Astrocyte (in vitro differentiated cells and primary cell): ENCODE data around the gene INO80E. TPM values are rescaled to one million over a fixed set of nuclear protein-coding genes. Genes with fewer than 3 reads are reported as not detected.
A peak's percentile ranks its signal among the peaks of the same experiment; 100 is the strongest.
"Not testable (repeated sequence)": the region's sequence is repeated elsewhere in the genome, so short reads cannot be mapped to it uniquely, and the experiment has no call there.

Experiments
- DNase-seq: peaks from one replicate; pipeline ENCODE4 v3.0.0-alpha.2; 2010; ENCODE audit warnings: low read depth
- FAIRE-seq: peaks from 2 replicates; lab custom pipeline; 2011; peaks lifted over from hg19 to GRCh38; lab: Jason Lieb, UNC
- H2AFZ ChIP-seq: 2 replicates; pipeline ENCODE4 v1.6.0; 2012; ENCODE audit warnings: low read depth, low read length, inconsistent platforms
- H3K27ac ChIP-seq: 2 replicates; pipeline ENCODE4 v1.5.1; 2011; ENCODE audit warnings: low read depth, low read length, inconsistent platforms
- H3K27me3 ChIP-seq: 2 replicates; pipeline ENCODE4 v1.6.0; 2011; ENCODE audit warnings: low read length, inconsistent platforms; ENCODE audit not compliant: insufficient read depth
- H3K36me3 ChIP-seq: 2 replicates; pipeline ENCODE4 v1.5.1; 2011; ENCODE audit warnings: low read length, inconsistent platforms; ENCODE audit not compliant: insufficient read depth
- H3K4me1 ChIP-seq: 2 replicates; pipeline ENCODE4 v1.5.1; 2011; ENCODE audit warnings: low read length, inconsistent platforms; ENCODE audit not compliant: insufficient read depth
- H3K4me2 ChIP-seq: 2 replicates; pipeline ENCODE4 v1.6.0; 2012; ENCODE audit warnings: low read length, inconsistent platforms
- H3K4me3 ChIP-seq: 2 replicates; pipeline ENCODE4 v1.5.1; 2011; ENCODE audit warnings: low read depth, mild to moderate bottlenecking, low read length, inconsistent platforms; ENCODE audit not compliant: insufficient read depth
- H3K79me2 ChIP-seq: 2 replicates; pipeline ENCODE4 v1.6.0; 2012; ENCODE audit warnings: mild to moderate bottlenecking, low read length, inconsistent platforms; ENCODE audit not compliant: insufficient read depth
- H3K9ac ChIP-seq: 2 replicates; pipeline ENCODE4 v1.6.0; 2012; ENCODE audit warnings: mild to moderate bottlenecking, low read length, inconsistent platforms
- H3K9me3 ChIP-seq: 2 replicates; pipeline ENCODE4 v1.5.1; 2012; ENCODE audit warnings: low read depth, mild to moderate bottlenecking, low read length, inconsistent platforms; ENCODE audit not compliant: insufficient read depth
- H4K20me1 ChIP-seq: 2 replicates; pipeline ENCODE4 v1.6.0; 2012; ENCODE audit warnings: low read length, inconsistent platforms; ENCODE audit not compliant: insufficient read depth
- H3K27ac Mint-ChIP-seq: one replicate; pipeline ENCODE4 v1.8.0; 2021; ENCODE audit warnings: mild to moderate bottlenecking, mixed read lengths; ENCODE audit not compliant: unreplicated experiment
- H3K27me3 Mint-ChIP-seq: one replicate; pipeline ENCODE4 v1.8.0; 2021; ENCODE audit warnings: low read depth, mixed read lengths; ENCODE audit not compliant: unreplicated experiment
- H3K36me3 Mint-ChIP-seq: one replicate; pipeline ENCODE4 v1.8.0; 2021; ENCODE audit warnings: low read depth, mixed read lengths; ENCODE audit not compliant: unreplicated experiment
- H3K4me1 Mint-ChIP-seq: one replicate; pipeline ENCODE4 v1.8.0; 2021; ENCODE audit warnings: low read depth, mixed read lengths; ENCODE audit not compliant: unreplicated experiment
- H3K4me3 Mint-ChIP-seq: one replicate; pipeline ENCODE4 v1.8.0; 2021; ENCODE audit warnings: mild to moderate bottlenecking, moderate library complexity, mixed read lengths; ENCODE audit not compliant: unreplicated experiment
- H3K9me3 Mint-ChIP-seq: one replicate; pipeline ENCODE4 v1.8.0; 2021; ENCODE audit warnings: mild to moderate bottlenecking, mixed read lengths; ENCODE audit not compliant: unreplicated experiment
- EZH2 ChIP-seq: IDR thresholded peaks from 2 replicates; pipeline ENCODE4 v1.6.1; 2012; ENCODE audit warnings: mild to moderate bottlenecking, low read length, inconsistent platforms; ENCODE audit not compliant: insufficient read depth
- total RNA-seq: library from RNA; stranded (reverse); gene quantifications from 2 replicates; pipeline ENCODE4 v1.2.1, GENCODE V29; 2021
- TF ChIP-seq, protein P1 (sequence below): IDR thresholded peaks from 2 replicates; pipeline ENCODE4 v1.5.1; 2011; ENCODE audit warnings: low read depth, mild to moderate bottlenecking, inconsistent platforms, low read length, moderate library complexity; ENCODE audit not compliant: insufficient read depth

The INO80E gene
- total RNA-seq, 1 donor from 2014 or later, result 58.5 TPM

- H3K4me3 ChIP-seq, result no peak overlapping the region
- Mint-ChIP-seq H3K27me3 (peaks cover 30% of the 10 kb centered on the region), H3K9me3 (no peaks in the 10 kb centered on the region), H3K27ac (no peak overlapping the region), H3K4me1 (no peaks in the 10 kb centered on the region), H3K4me3 (peak overlapping the region; percentile 72), H3K36me3 (no peaks in the 10 kb centered on the region)
- no peak overlapping the region for H3K9ac ChIP-seq
- TF ChIP-seq, protein P1, sequence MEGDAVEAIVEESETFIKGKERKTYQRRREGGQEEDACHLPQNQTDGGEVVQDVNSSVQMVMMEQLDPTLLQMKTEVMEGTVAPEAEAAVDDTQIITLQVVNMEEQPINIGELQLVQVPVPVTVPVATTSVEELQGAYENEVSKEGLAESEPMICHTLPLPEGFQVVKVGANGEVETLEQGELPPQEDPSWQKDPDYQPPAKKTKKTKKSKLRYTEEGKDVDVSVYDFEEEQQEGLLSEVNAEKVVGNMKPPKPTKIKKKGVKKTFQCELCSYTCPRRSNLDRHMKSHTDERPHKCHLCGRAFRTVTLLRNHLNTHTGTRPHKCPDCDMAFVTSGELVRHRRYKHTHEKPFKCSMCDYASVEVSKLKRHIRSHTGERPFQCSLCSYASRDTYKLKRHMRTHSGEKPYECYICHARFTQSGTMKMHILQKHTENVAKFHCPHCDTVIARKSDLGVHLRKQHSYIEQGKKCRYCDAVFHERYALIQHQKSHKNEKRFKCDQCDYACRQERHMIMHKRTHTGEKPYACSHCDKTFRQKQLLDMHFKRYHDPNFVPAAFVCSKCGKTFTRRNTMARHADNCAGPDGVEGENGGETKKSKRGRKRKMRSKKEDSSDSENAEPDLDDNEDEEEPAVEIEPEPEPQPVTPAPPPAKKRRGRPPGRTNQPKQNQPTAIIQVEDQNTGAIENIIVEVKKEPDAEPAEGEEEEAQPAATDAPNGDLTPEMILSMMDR, result no peak
- peak; percentile 46 for TF ChIP-seq EZH2
- H4K20me1 ChIP-seq, result no peaks in the 10 kb centered on the region
- no peaks in the 10 kb centered on the region for H3K9me3 ChIP-seq
- peaks cover 5% of the 10 kb centered on the region for H3K4me1 ChIP-seq
- H3K4me2 ChIP-seq, result peak overlapping the region; percentile 77
- H3K27me3 ChIP-seq, result peaks cover 8% of the 10 kb centered on the region
- no peaks in the 10 kb centered on the region for H3K79me2 ChIP-seq
- DNase-seq (no peak), FAIRE-seq (no peak)
- H2AFZ ChIP-seq, result no peak overlapping the region
- H3K36me3 ChIP-seq, result no peaks in the 10 kb centered on the region
- no peak overlapping the region for H3K27ac ChIP-seq
Measured at GRCh38 chr16:30011714-30012504, 15.9 kb downstream of the INO80E start.

DNA sequence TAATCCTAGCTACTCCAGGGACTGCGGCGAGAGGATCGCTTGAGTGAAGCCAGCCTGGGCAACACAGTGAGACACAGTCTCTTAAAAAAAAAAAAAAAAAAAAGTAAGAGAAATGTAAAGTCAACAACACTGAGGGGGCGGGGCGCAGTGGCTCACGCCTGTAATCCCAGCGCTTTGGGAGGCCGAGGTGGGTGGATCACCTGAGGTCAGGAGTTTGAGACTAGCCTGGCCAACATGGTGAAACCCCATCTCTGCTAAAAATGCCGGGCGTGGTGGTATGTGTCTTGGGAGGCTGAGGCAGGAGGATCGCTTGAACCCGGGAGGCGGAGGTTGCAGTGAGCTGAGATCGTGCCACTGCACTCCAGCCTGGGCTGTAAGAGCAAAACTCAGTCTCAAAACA is 16.6 kb downstream of the INO80E start:
- H4K20me1 ChIP-seq, H3K27me3 ChIP-seq, H3K9me3 ChIP-seq, H3K79me2 ChIP-seq, H3K27ac ChIP-seq, H3K4me3 ChIP-seq, DNase-seq, H3K4me1 Mint-ChIP-seq, FAIRE-seq, H2AFZ ChIP-seq, H3K27ac Mint-ChIP-seq, H3K36me3 ChIP-seq, H3K4me2 ChIP-seq, H3K9me3 Mint-ChIP-seq, H3K36me3 Mint-ChIP-seq, H3K9ac ChIP-seq, H3K4me1 ChIP-seq: not testable (repeated sequence)
- peak overlapping the region; percentile 14 for H3K4me3 Mint-ChIP-seq
- H3K27me3 Mint-ChIP-seq, result peaks cover 30% of the 10 kb centered on the region

GRCh38 chr16:30015450-30015849 is 19.4 kb downstream of the INO80E start:
- not testable (repeated sequence) for H3K36me3 ChIP-seq, H3K4me3 Mint-ChIP-seq, H3K4me3 ChIP-seq, DNase-seq, H3K9me3 Mint-ChIP-seq, H4K20me1 ChIP-seq, H3K4me1 ChIP-seq, H3K4me2 ChIP-seq, H3K36me3 Mint-ChIP-seq, H3K27ac ChIP-seq, H3K9ac ChIP-seq, H3K4me1 Mint-ChIP-seq, H3K27ac Mint-ChIP-seq, FAIRE-seq, H2AFZ ChIP-seq, H3K27me3 ChIP-seq, H3K79me2 ChIP-seq, H3K9me3 ChIP-seq
- peaks cover 15% of the 10 kb centered on the region for H3K27me3 Mint-ChIP-seq
